Bronchial epithelial cell (primary cell): ENCODE results near the gene LMCD1. TPM values are rescaled to one million over a fixed set of nuclear protein-coding genes. Genes with fewer than 3 reads are reported as not detected.

Experiments
- DNase-seq: peaks from one replicate; pipeline ENCODE4 v3.0.0-alpha.2; 2010; ENCODE audit warnings: low read depth
- FAIRE-seq: peaks from 2 replicates; lab custom pipeline; 2011; peaks lifted over from hg19 to GRCh38; lab: Jason Lieb, UNC
- H3K27me3 ChIP-seq: 2 replicates; pipeline ENCODE4 v1.5.1; 2011; ENCODE audit warnings: low read length; ENCODE audit not compliant: control insufficient read depth, insufficient read depth
- H3K36me3 ChIP-seq: 2 replicates; pipeline ENCODE4 v1.5.1; 2011; ENCODE audit warnings: low read length; ENCODE audit not compliant: control insufficient read depth, insufficient read depth
- H3K4me3 ChIP-seq: 2 replicates; pipeline ENCODE4 v1.5.1; 2011; ENCODE audit warnings: mild to moderate bottlenecking, low read depth, low read length, control low read depth
- CTCF ChIP-seq: IDR thresholded peaks from 2 replicates; pipeline ENCODE4 v1.5.1; 2011; ENCODE audit warnings: mild to moderate bottlenecking, moderate library complexity, low read length, control low read depth, inconsistent platforms; ENCODE audit not compliant: insufficient read depth, severe bottlenecking
- total RNA-seq: library from RNA; depleted of rRNA; stranded (reverse); fragments of >200 nt; gene quantifications from 2 replicates; pipeline ENCODE4 v1.2.1, GENCODE V29; 2014

The LMCD1 gene
- total RNA-seq, 1 donor from 2014 or later = 2.6 TPM

- DNase-seq (no peak), FAIRE-seq (no peak)
- no peak for TF ChIP-seq CTCF
- Histone ChIP-seq H3K4me3 (no peak overlapping the region), H3K36me3 (no peaks in the 10 kb centered on the region), H3K27me3 (no peaks in the 10 kb centered on the region)
Measured at GRCh38 chr3:8536096-8537056, 34.8 kb downstream of the LMCD1 start.

DNA sequence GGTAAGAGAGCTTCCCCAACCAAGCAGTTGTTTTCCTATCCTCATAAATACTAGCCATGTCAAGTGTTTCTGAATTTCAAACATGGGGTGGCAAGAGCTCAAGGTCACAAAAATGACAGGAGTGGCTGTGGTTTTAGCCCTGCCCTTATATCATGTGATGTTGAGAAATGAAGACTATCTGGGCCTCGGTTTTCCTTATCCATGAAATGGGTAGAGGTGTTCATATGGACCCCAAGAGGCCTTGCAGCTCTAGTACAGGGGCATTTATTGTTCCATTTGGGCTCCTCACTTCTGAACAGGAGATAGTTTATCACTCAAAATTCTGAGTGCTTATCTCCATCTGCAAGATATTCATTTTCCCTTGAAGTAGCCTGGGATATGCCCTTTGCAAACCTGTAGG is 35.8 kb downstream of the LMCD1 start:
- TF ChIP-seq CTCF = no peak
- Histone ChIP-seq H3K27me3 (no peaks in the 10 kb centered on the region), H3K36me3 (no peaks in the 10 kb centered on the region), H3K4me3 (no peak overlapping the region)
- FAIRE-seq (no peak), DNase-seq (no peak)

- no peak for TF ChIP-seq CTCF
- FAIRE-seq (no peak), DNase-seq (no peak)
- H3K4me3 ChIP-seq = no peak overlapping the region
- H3K36me3 ChIP-seq = no peaks in the 10 kb centered on the region
- H3K27me3 ChIP-seq = no peaks in the 10 kb centered on the region
Measured at GRCh38 chr3:8538223-8538622, 36.6 kb downstream of the LMCD1 start.

GRCh38 chr3:8538913-8539312 is 37.3 kb downstream of the LMCD1 start:
- no peak overlapping the region for H3K4me3 ChIP-seq
- FAIRE-seq (no peak), DNase-seq (no peak)
- TF ChIP-seq CTCF = no peak
- no peaks in the 10 kb centered on the region for H3K36me3 ChIP-seq
- no peaks in the 10 kb centered on the region for H3K27me3 ChIP-seq

GRCh38 chr3:8539419-8539818 is 37.8 kb downstream of the LMCD1 start:
- FAIRE-seq (no peak), DNase-seq (no peak)
- Histone ChIP-seq H3K4me3 (no peak overlapping the region), H3K27me3 (no peaks in the 10 kb centered on the region), H3K36me3 (no peaks in the 10 kb centered on the region)
- no peak for TF ChIP-seq CTCF
